ENCODE results near the gene GAREM1. TPM values are rescaled to one million over a fixed set of nuclear protein-coding genes. Genes with fewer than 3 reads are reported as not detected.

The GAREM1 gene
- total RNA-seq, 1 experiment from 2014 or later, result 4.7 TPM

DNA sequence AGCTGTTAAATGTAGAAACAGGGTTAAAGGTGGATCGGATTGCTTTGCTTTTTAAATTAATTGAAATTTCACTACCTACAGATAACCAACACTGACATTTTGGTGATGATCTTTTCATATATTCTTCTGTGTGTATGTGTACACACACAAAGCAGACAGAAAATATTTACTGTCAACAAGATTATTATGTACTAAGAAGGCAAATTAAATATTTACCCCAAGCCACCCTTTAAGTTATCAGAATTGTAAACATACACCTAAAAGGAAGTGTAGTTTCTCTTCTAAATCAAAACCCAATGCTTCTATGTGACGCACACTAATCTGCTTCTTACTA, 98.7 kb downstream of the GAREM1 start:
- POLR2A ChIA-PET, result no interaction called here
- Histone ChIP-seq H3K27ac (ENCODE audit: low read length) (no peak overlapping the region), H3K36me3 (ENCODE audit: control insufficient read depth, insufficient read depth, low read length) (no peaks in the 10 kb centered on the region), H3K9me3 (ENCODE audit: control insufficient read depth, insufficient read depth, low read depth, low read length) (no peaks in the 10 kb centered on the region), H3K4me1 (ENCODE audit: control insufficient read depth, insufficient read depth, low read length) (no peaks in the 10 kb centered on the region), H3K4me3 (ENCODE audit: low read depth in 2 of 2, low read length in 2 of 2) (no peak overlapping the region), H3K27me3 (ENCODE audit: control insufficient read depth, insufficient read depth, low read length) (no peaks in the 10 kb centered on the region)
- ATAC-seq (no peak), DNase-seq (ENCODE audit: low read depth, low spot score) (no peak)
- no TSS peak for BruUV-seq (replicated peaks)
- in situ Hi-C loops (cut with HindIII; ENCODE audit: low pct_unique_long_range_greater_than_20kb, low sequenced_read_pairs) (no loop called here), intact Hi-C loops (cut with micrococcal nuclease; ENCODE audit: unreplicated experiment) (no loop called here)
- TF ChIP-seq TCF7L2 (IDR thresholded peaks at IDR 0.05; ENCODE audit: low read depth, low read length) (no peak), POLR2AphosphoS5 (IDR thresholded peaks at IDR 0.05; ENCODE audit: low read depth, low read length) (no peak), CTCF (IDR thresholded peaks at IDR 0.05) (no peak), SIN3A (IDR thresholded peaks at IDR 0.05; ENCODE audit: borderline replicate concordance, insufficient read depth, low read depth, low read length) (no peak)
- TF ChIP-seq, protein P1, sequence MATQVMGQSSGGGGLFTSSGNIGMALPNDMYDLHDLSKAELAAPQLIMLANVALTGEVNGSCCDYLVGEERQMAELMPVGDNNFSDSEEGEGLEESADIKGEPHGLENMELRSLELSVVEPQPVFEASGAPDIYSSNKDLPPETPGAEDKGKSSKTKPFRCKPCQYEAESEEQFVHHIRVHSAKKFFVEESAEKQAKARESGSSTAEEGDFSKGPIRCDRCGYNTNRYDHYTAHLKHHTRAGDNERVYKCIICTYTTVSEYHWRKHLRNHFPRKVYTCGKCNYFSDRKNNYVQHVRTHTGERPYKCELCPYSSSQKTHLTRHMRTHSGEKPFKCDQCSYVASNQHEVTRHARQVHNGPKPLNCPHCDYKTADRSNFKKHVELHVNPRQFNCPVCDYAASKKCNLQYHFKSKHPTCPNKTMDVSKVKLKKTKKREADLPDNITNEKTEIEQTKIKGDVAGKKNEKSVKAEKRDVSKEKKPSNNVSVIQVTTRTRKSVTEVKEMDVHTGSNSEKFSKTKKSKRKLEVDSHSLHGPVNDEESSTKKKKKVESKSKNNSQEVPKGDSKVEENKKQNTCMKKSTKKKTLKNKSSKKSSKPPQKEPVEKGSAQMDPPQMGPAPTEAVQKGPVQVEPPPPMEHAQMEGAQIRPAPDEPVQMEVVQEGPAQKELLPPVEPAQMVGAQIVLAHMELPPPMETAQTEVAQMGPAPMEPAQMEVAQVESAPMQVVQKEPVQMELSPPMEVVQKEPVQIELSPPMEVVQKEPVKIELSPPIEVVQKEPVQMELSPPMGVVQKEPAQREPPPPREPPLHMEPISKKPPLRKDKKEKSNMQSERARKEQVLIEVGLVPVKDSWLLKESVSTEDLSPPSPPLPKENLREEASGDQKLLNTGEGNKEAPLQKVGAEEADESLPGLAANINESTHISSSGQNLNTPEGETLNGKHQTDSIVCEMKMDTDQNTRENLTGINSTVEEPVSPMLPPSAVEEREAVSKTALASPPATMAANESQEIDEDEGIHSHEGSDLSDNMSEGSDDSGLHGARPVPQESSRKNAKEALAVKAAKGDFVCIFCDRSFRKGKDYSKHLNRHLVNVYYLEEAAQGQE (IDR thresholded peaks at IDR 0.05; ENCODE audit: insufficient read depth in 1 of 2, low read depth in 2 of 2, low read length in 1 of 2), result no peak
- CTCF ChIA-PET, result no interaction called here

DNA sequence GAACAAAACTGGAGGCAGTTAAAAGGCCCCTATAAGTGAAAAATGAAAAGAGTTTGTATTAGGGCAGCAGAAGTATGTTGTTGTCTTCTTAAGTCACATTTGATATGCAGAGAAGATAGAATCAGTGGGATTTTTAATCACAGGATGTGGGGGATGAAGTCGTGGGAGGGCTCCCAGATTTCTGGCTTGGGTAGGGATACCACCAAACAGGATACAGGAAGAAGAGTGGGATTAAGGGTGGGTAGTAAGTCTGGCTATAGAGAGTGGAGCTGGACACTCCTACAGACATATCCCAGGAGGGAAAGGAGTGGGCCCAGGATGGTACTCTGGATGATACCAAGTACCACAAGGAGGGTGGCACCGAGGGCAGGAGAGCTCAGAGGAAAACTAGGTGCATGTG, 99.3 kb downstream of the GAREM1 start:
- no peak for DNase-seq (ENCODE audit: low read depth, low spot score)
- in situ Hi-C loops (cut with HindIII; ENCODE audit: low pct_unique_long_range_greater_than_20kb, low sequenced_read_pairs) (no loop called here), intact Hi-C loops (cut with micrococcal nuclease; ENCODE audit: unreplicated experiment) (no loop called here)
- H3K27ac ChIP-seq (ENCODE audit: low read length), result no peak overlapping the region
- CTCF ChIA-PET, result no interaction called here
- no TSS peak for BruUV-seq (replicated peaks)
- POLR2A ChIA-PET, result no interaction called here
- TF ChIP-seq SIN3A (IDR thresholded peaks at IDR 0.05; ENCODE audit: borderline replicate concordance, insufficient read depth, low read depth, low read length) (no peak), TCF7L2 (IDR thresholded peaks at IDR 0.05; ENCODE audit: low read depth, low read length) (no peak), CTCF (IDR thresholded peaks at IDR 0.05) (no peak), POLR2AphosphoS5 (IDR thresholded peaks at IDR 0.05; ENCODE audit: low read depth, low read length) (no peak)
- TF ChIP-seq, protein P1 (IDR thresholded peaks at IDR 0.05; ENCODE audit: insufficient read depth in 1 of 2, low read depth in 2 of 2, low read length in 1 of 2), result no peak
- no peak overlapping the region for H3K4me3 ChIP-seq (ENCODE audit: low read depth in 2 of 2, low read length in 2 of 2)
- ATAC-seq, result no peak
- H3K4me1 ChIP-seq (ENCODE audit: control insufficient read depth, insufficient read depth, low read length), result no peaks in the 10 kb centered on the region
- H3K9me3 ChIP-seq (ENCODE audit: control insufficient read depth, insufficient read depth, low read depth, low read length), result no peaks in the 10 kb centered on the region
- no peaks in the 10 kb centered on the region for H3K36me3 ChIP-seq (ENCODE audit: control insufficient read depth, insufficient read depth, low read length)
- H3K27me3 ChIP-seq (ENCODE audit: control insufficient read depth, insufficient read depth, low read length), result no peaks in the 10 kb centered on the region

Measured in Panc1 (cell line).